K562 (cell line): Measurements from ENCODE around the gene DNAJC18. TPM values are rescaled to one million over a fixed set of nuclear protein-coding genes. Genes with fewer than 3 reads are reported as not detected.

Experiments
- ATAC-seq: fragments of 200-7000 bp; cut with Tn5 transposase; 3 replicates; pipeline ENCODE4 v1.9.1; 2020; ENCODE audit warnings: moderate library complexity
- BruUV-seq: library from RNA; stranded (reverse); fragments of 400-500 nt; replicated peaks from 2 replicates; lab custom pipeline; 2021; lab: Mats Ljungman, UMichigan
- CTCF ChIA-PET: fragments of 300-600 bp; formaldehyde crosslinking; extraction: SDS; loops from one replicate; lab custom pipeline; 2021; ENCODE audit warnings: low intra/inter-chr PET ratio; lab: Yijun Ruan, JAX
- POLR2A ChIA-PET: fragments of 300-600, 350-650 bp; sonication (Branson Sonifier 250); formaldehyde crosslinking; extraction: SDS; loops from one replicate; lab custom pipeline; 2021; ENCODE audit warnings: antibody characterized with exemption, inconsistent platforms; lab: Yijun Ruan, JAX
- DNase-seq, 4 experiments: peaks; one replicate each; pipeline versions ENCODE4 v3.0.0 to v3.0.0-alpha.2; 2011 to 2018; ENCODE audit warnings: low spot score in 3 of 4, mixed read lengths in 3 of 4; ENCODE audit errors: extremely low read depth in 1 of 4
- FAIRE-seq: peaks from 2 replicates; lab custom pipeline; 2011; peaks lifted over from hg19 to GRCh38; lab: Jason Lieb, UNC
- H2AFZ ChIP-seq: 2 replicates; pipeline ENCODE4 v1.6.0; 2011; ENCODE audit warnings: low read depth, low read length, control low read depth, inconsistent platforms
- H3K27ac ChIP-seq: fragments of 200-600 bp; 3 replicates; pipeline ENCODE4 v1.8.0; 2011; ENCODE audit warnings: low read depth, mild to moderate bottlenecking, control low read depth, inconsistent platforms, low read length, moderate library complexity, mixed read lengths; ENCODE audit errors: extremely low read depth
- H3K27me3 ChIP-seq, 2 experiments: fragments of 300-600 bp in 1 of 2; 2 replicates in 1 of 2; 3 replicates in 1 of 2; pipeline versions ENCODE4 v1.6.0 to v1.8.0; 2011; ENCODE audit warnings: inconsistent platforms in 2 of 2, low read length in 2 of 2, mild to moderate bottlenecking in 1 of 2, mixed read lengths in 1 of 2, moderate library complexity in 1 of 2; ENCODE audit not compliant: control insufficient read depth in 2 of 2, insufficient read depth in 2 of 2
- H3K36me3 ChIP-seq: fragments of 300-600 bp; 3 replicates; pipeline ENCODE4 v1.8.0; 2011; ENCODE audit warnings: mild to moderate bottlenecking, low read length, inconsistent platforms; ENCODE audit not compliant: control insufficient read depth, insufficient read depth
- H3K4me1 ChIP-seq, 2 experiments: fragments of 200-600 bp in 1 of 2; replicated peaks in 1 of 2; 2 replicates in 1 of 2; 3 replicates in 1 of 2; pipeline versions ENCODE4 v1.5.1 to v1.8.0; 2011; ENCODE audit warnings: inconsistent platforms in 2 of 2, low read length in 2 of 2, mild to moderate bottlenecking in 1 of 2, mixed read lengths in 1 of 2, moderate library complexity in 1 of 2; ENCODE audit not compliant: control insufficient read depth in 2 of 2, insufficient read depth in 2 of 2
- H3K4me2 ChIP-seq: 2 replicates; pipeline ENCODE4 v1.6.1; 2011; ENCODE audit warnings: low read length, control low read depth, inconsistent platforms, mixed read lengths; ENCODE audit not compliant: insufficient read depth
- H3K4me3 ChIP-seq: fragments of 200-600 bp; sonication (generic), shearing (Covaris generic); 2 replicates; pipeline ENCODE4 v1.5.1; 2016; ENCODE audit warnings: control low read depth, inconsistent platforms
- H3K79me2 ChIP-seq: fragments of 200-600 bp; 3 replicates; pipeline ENCODE4 v1.8.0; 2011; ENCODE audit warnings: low read length, inconsistent platforms; ENCODE audit not compliant: control insufficient read depth, insufficient read depth
- H3K9ac ChIP-seq, 2 experiments: 2 replicates each; pipeline versions ENCODE4 v1.6.0 to v1.6.1; 2011; ENCODE audit warnings: low read depth in 2 of 2, low read length in 2 of 2, control low read depth in 1 of 2, inconsistent platforms in 1 of 2, mild to moderate bottlenecking in 1 of 2, mixed read lengths in 1 of 2; ENCODE audit not compliant: insufficient read depth in 1 of 2
- H3K9me1 ChIP-seq: one replicate; pipeline ENCODE4 v1.6.0; 2011; ENCODE audit warnings: inconsistent platforms, mild to moderate bottlenecking, low read length, moderate library complexity; ENCODE audit not compliant: control insufficient read depth, insufficient read depth
- H3K9me3 ChIP-seq: replicated peaks from 2 replicates; pipeline ENCODE4 v1.5.1; 2011; ENCODE audit warnings: low read depth, low read length, inconsistent platforms; ENCODE audit not compliant: control insufficient read depth, insufficient read depth
- H4K20me1 ChIP-seq: replicated peaks from 2 replicates; pipeline ENCODE4 v1.6.1; 2011; ENCODE audit warnings: low read length, inconsistent platforms, mixed read lengths; ENCODE audit not compliant: control insufficient read depth, insufficient read depth
- BRD4 ChIP-seq: fragments of 200-600 bp; sonication (generic); IDR thresholded peaks from 2 replicates; pipeline ENCODE4 v1.6.1; 2017; ENCODE audit warnings: inconsistent platforms
- IRF2 ChIP-seq: sonication (generic); formaldehyde crosslinking; IDR thresholded peaks from 2 replicates; pipeline ENCODE4 v1.8.1; 2022; ENCODE audit warnings: mild to moderate bottlenecking, missing genetic modification reagents
- MYNN ChIP-seq, 2 experiments: sonication (generic); formaldehyde crosslinking in 1 of 2; IDR thresholded peaks; 2 replicates each; pipeline versions ENCODE4 v1.5.0 to v1.6.1; 2016 to 2020; ENCODE audit warnings: antibody characterized with exemption in 1 of 2, missing genetic modification reagents in 1 of 2
- NR1H2 ChIP-seq: sonication (generic); formaldehyde crosslinking; IDR thresholded peaks from 2 replicates; pipeline ENCODE4 v1.4.0; 2020; ENCODE audit warnings: mild to moderate bottlenecking, missing genetic modification reagents
- POLR2G ChIP-seq: fragments of 200-400 bp; formaldehyde crosslinking; IDR thresholded peaks from 2 replicates; pipeline ENCODE4 v1.6.1; 2017; ENCODE audit warnings: low read depth, mild to moderate bottlenecking, antibody characterized with exemption, low read length, moderate library complexity
- RNF2 ChIP-seq: sonication (generic); IDR thresholded peaks from 2 replicates; pipeline ENCODE4 v1.6.1; 2016
- TEAD4 ChIP-seq, 2 experiments: sonication (generic) in 1 of 2; formaldehyde crosslinking in 1 of 2; IDR thresholded peaks; 2 replicates each; pipeline versions ENCODE4 v1.6.1 to v1.8.0; 2012 to 2022; ENCODE audit warnings: borderline replicate concordance in 1 of 2, inconsistent platforms in 1 of 2, low read length in 1 of 2, mild to moderate bottlenecking in 1 of 2, missing genetic modification reagents in 1 of 2
- TRIM28 ChIP-seq: fragments of 450-650 bp; IDR thresholded peaks from 2 replicates; pipeline ENCODE4 v1.6.1; 2017
- ZBTB1 ChIP-seq: sonication (generic); formaldehyde crosslinking; IDR thresholded peaks from 2 replicates; pipeline ENCODE4 v1.8.1; 2023; ENCODE audit warnings: missing genetic modification reagents, low read depth, mild to moderate bottlenecking, borderline replicate concordance
- ZNF551 ChIP-seq: fragments of 250-450 bp; sonication (Bioruptor Pico); IDR thresholded peaks from 2 replicates; pipeline ENCODE4 v1.5.0; 2021; ENCODE audit warnings: mild to moderate bottlenecking, moderate library complexity
- ZNF586 ChIP-seq: fragments of 450-650 bp; formaldehyde crosslinking; conservative IDR thresholded peaks from 2 replicates; pipeline ENCODE4 v1.4.0; 2020; ENCODE audit warnings: mild to moderate bottlenecking, moderate library complexity
- ZNF696 ChIP-seq: fragments of 250-450 bp; sonication (Bioruptor Pico); conservative IDR thresholded peaks from 2 replicates; pipeline ENCODE4 v1.4.0; 2020; ENCODE audit warnings: mild to moderate bottlenecking, moderate library complexity
- WGBS: fragments of 100-300 bp; shearing (Covaris generic); methylation state at CpG from one replicate; pipeline ENCODE4 v1.1.6; 2016; ENCODE audit warnings: low coverage, mixed read lengths; ENCODE audit not compliant: insufficient coverage; ENCODE audit errors: missing lambda C conversion rate; 5-methylcytosine and 5-hydroxymethylcytosine counted together
- in situ Hi-C: fragments of 300-500 bp; cut with MboI; formaldehyde crosslinking; loops from 4 replicates; pipeline ENCODE4 v1.15.0; 2018; ENCODE audit warnings: inconsistent platforms, mixed read lengths
- intact Hi-C: fragments of 100-400 bp; cut with micrococcal nuclease; formaldehyde crosslinking; loops from 2 replicates; pipeline ENCODE4 v1.14.2; 2022
- polyA plus RNA-seq, 8 experiments: library from polyadenylated mRNA; depleted of rRNA in 4 of 8; stranded (reverse) in 5 of 8; unstranded in 3 of 8; fragments of >200 nt; fragmentation: Nextera tagmentation in 2 of 8; fragmentation: Illumina TruSeq in 1 of 8; extraction: Ambion mirVana in 2 of 8; extraction: Trizol in 1 of 8; gene quantifications; 2 replicates each; pipeline versions ENCODE4 v1.2.1 to v1.2.3, GENCODE V29; 2011 to 2014; ENCODE audit warnings: inconsistent platforms in 1 of 8, missing spikeins in 1 of 8
- total RNA-seq, 7 experiments: library from RNA; depleted of rRNA in 6 of 7; stranded (reverse); fragments of >200 nt in 6 of 7; fragmentation: Illumina TruSeq in 2 of 7; extraction: Trizol in 2 of 7; gene quantifications; 2 replicates each; pipeline versions ENCODE4 v1.2.1 to v1.2.3, GENCODE V29; 2011 to 2021; ENCODE audit warnings: low replicate concordance in 1 of 7
- TF ChIP-seq, protein P1 (sequence below): fragments of 250-450 bp; sonication (Bioruptor Pico); IDR thresholded peaks from 2 replicates; pipeline ENCODE4 v1.5.0; 2020; ENCODE audit warnings: mild to moderate bottlenecking, borderline replicate concordance
- TF ChIP-seq, protein P2 (sequence below): fragments of 150-350 bp; IDR thresholded peaks from 2 replicates; pipeline ENCODE4 v1.6.1; 2014; ENCODE audit warnings: low read depth, mild to moderate bottlenecking, low read length, borderline replicate concordance

Gene DNAJC18
- total and polyA plus RNA-seq, 9 of the 15 experiments (the other 6 are each of a cell fraction or from before 2014, with no cell fraction given), result 1.5 to 13.3 (median 7.5) TPM

GRCh38 chr5:139394654-139395566 is 44.4 kb downstream of the DNAJC18 start, which contains the start of gene PROB1 (continued):
- TF ChIP-seq, protein P1, sequence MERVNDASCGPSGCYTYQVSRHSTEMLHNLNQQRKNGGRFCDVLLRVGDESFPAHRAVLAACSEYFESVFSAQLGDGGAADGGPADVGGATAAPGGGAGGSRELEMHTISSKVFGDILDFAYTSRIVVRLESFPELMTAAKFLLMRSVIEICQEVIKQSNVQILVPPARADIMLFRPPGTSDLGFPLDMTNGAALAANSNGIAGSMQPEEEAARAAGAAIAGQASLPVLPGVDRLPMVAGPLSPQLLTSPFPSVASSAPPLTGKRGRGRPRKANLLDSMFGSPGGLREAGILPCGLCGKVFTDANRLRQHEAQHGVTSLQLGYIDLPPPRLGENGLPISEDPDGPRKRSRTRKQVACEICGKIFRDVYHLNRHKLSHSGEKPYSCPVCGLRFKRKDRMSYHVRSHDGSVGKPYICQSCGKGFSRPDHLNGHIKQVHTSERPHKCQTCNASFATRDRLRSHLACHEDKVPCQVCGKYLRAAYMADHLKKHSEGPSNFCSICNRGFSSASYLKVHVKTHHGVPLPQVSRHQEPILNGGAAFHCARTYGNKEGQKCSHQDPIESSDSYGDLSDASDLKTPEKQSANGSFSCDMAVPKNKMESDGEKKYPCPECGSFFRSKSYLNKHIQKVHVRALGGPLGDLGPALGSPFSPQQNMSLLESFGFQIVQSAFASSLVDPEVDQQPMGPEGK, result no peak
- TF ChIP-seq RNF2 (no peak), ZNF551 (no peak), BRD4 (no peak), ZNF586 (no peak)

GRCh38 chr5:139394123-139394653 is 45.1 kb downstream of the DNAJC18 start:
- Histone ChIP-seq H3K9ac (no peak overlapping the region), H3K9me3 (no peaks in the 10 kb centered on the region; the same call in 1 of the 2 replicates), H3K4me3 (no peak overlapping the region), H4K20me1 (no peaks in the 10 kb centered on the region), H3K36me3 (no peaks in the 10 kb centered on the region), H3K4me1 (peaks cover 7 to 13% of the 10 kb centered on the region in 2 experiments), H2AFZ (no peak overlapping the region), H3K9me1 (no peaks in the 10 kb centered on the region), H3K27me3 (no peaks in the 10 kb centered on the region), H3K79me2 (no peaks in the 10 kb centered on the region), H3K4me2 (no peak overlapping the region), H3K27ac (no peak overlapping the region)
- ATAC-seq (no peak), DNase-seq (no peak), FAIRE-seq (no peak)
- intact Hi-C loops (no loop called here), in situ Hi-C loops (no loop called here)
- CTCF ChIA-PET, result no interaction called here
- 97% methylated on average over 22 of the region's 62 CpGs for WGBS
- POLR2A ChIA-PET, result no interaction called here
- no TSS peak for BruUV-seq
- TF ChIP-seq IRF2 (CRISPR knock-in tag) (no peak), MYNN (IDR thresholded peaks at IDR 0.05) (no peak), MYNN (CRISPR knock-in tag; IDR thresholded peaks at IDR 0.05) (no peak), NR1H2 (CRISPR knock-in tag) (no peak), ZBTB1 (CRISPR knock-in tag) (no peak), ZNF696 (CRISPR knock-in tag) (no peak), TRIM28 (no peak), TEAD4 (IDR thresholded peaks at IDR 0.05; ENCODE audit: low read length) (no peak), TEAD4 (CRISPR knock-in tag; IDR thresholded peaks at IDR 0.05; ENCODE audit: borderline replicate concordance) (no peak), POLR2G (0 out of 2 replicates have a peak, but pooled peaks have one; percentile 36)
- TF ChIP-seq, protein P2, sequence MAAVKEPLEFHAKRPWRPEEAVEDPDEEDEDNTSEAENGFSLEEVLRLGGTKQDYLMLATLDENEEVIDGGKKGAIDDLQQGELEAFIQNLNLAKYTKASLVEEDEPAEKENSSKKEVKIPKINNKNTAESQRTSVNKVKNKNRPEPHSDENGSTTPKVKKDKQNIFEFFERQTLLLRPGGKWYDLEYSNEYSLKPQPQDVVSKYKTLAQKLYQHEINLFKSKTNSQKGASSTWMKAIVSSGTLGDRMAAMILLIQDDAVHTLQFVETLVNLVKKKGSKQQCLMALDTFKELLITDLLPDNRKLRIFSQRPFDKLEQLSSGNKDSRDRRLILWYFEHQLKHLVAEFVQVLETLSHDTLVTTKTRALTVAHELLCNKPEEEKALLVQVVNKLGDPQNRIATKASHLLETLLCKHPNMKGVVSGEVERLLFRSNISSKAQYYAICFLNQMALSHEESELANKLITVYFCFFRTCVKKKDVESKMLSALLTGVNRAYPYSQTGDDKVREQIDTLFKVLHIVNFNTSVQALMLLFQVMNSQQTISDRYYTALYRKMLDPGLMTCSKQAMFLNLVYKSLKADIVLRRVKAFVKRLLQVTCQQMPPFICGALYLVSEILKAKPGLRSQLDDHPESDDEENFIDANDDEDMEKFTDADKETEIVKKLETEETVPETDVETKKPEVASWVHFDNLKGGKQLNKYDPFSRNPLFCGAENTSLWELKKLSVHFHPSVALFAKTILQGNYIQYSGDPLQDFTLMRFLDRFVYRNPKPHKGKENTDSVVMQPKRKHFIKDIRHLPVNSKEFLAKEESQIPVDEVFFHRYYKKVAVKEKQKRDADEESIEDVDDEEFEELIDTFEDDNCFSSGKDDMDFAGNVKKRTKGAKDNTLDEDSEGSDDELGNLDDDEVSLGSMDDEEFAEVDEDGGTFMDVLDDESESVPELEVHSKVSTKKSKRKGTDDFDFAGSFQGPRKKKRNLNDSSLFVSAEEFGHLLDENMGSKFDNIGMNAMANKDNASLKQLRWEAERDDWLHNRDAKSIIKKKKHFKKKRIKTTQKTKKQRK, result no peak
